ENCODE measurements around the gene SPRY1.

The SPRY1 gene

DNA sequence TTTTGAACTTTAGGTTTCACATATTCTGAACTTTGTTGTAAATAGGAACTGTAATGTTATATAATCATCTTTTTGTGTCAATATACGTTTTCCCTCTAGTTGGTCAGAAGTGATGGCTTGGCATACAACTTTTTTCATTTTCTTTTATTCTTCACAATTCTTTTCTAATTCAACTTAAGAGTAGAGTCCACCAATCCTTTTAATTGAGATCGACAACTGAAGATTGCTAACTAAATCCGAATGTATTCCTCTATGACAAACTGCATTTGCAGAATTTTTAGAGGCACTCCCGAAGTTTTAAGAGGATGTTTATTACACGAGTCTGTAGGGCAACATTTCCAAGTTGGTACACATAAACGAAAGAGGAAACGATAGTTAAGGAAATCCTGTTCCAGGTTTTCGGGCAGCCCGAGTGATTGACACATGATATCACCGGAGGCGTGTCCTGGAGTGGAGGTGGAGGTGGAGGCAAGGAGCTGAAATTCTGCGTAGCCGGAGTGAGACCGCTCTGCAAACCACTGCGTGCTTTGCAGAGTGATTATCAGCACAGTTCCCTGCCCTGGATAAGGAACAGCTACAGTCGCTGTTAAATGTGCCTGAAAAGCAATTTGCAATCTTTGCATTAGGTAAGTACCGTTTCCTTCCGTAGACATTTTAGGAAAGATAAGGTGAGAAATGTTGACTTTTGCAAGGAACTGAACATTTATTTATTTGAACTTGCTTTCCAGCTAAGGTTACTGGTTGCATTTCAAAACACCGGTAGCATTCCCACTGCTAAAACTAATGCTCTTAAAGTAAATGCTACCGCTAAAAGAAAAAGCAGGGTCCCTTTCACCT is at the start of gene SPRY1:
Gene SPRY1, plus strand, starts transcription at position 489 of the 837 bp plus-strand sequence. CDS start 4,797 bp downstream, outside the sequence.
- DNase-seq (ENCODE audit: low read depth in 3 of 3, low spot score in 1 of 3) = peak in 2 of 3 donors; percentile 18 to 51

GRCh38 chr4:123346951-123347350 is 49.6 kb upstream of the SPRY1 start:
- no peak for DNase-seq (ENCODE audit: low read depth in 3 of 3, low spot score in 1 of 3)

- no peak for DNase-seq (ENCODE audit: low read depth in 3 of 3, low spot score in 1 of 3)
Observed at GRCh38 chr4:123348946-123349345, 47.6 kb upstream of the SPRY1 start.

GRCh38 chr4:123349421-123350190 is 47.0 kb upstream of the SPRY1 start:
- no peak for DNase-seq (ENCODE audit: low read depth in 3 of 3, low spot score in 1 of 3)

DNA sequence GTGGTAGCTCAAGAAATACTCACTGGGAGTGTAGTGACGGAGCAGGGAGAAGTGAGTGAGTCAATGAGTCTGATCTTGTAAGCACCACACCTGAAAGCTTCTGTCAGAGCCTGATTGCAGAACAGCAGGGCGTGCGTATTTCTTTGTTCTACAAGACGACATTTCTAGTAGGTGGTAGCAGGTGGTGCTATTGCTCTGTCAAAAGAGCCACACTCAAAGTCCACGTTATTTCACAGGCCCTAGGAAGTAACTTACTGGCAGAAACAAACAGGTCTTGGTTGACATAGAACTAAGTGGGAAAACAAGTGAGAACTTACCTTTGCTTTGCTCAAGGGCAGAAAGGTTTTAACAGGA is 46.4 kb upstream of the SPRY1 start:
- no peak for DNase-seq (ENCODE audit: low read depth in 3 of 3, low spot score in 1 of 3)

DNA sequence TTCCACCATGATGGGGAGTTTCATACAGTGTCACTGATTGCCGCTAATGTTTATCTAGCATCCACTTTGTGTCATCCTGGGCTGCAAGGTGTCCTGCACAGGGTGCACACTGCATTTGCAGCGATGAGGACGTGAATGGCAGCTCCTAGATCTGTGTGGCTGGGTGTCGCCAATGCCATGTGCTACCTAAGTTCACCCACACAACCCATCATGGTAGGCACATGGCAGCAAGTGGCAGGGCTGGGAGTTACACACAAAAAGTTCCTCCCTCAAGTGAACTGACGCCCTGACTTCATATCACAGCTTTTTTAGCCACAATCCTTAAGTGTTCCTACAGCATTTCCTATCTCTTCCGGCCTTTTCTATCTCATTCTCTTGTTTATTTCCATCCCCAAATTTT is 45.9 kb upstream of the SPRY1 start:
- no peak for DNase-seq (ENCODE audit: low read depth in 3 of 3, low spot score in 1 of 3)

GRCh38 chr4:123351713-123352112 is 44.9 kb upstream of the SPRY1 start:
- DNase-seq (ENCODE audit: low read depth in 3 of 3, low spot score in 1 of 3) = no peak

GRCh38 chr4:123352240-123352945 is 44.2 kb upstream of the SPRY1 start:
- DNase-seq (ENCODE audit: low read depth in 3 of 3, low spot score in 1 of 3) = no peak

- no peak for DNase-seq (ENCODE audit: low read depth in 3 of 3, low spot score in 1 of 3)
Observed at GRCh38 chr4:123352966-123353365, 43.6 kb upstream of the SPRY1 start.

- DNase-seq (ENCODE audit: low read depth in 3 of 3, low spot score in 1 of 3) = no peak
Observed at GRCh38 chr4:123353656-123354055, 42.9 kb upstream of the SPRY1 start.

DNA sequence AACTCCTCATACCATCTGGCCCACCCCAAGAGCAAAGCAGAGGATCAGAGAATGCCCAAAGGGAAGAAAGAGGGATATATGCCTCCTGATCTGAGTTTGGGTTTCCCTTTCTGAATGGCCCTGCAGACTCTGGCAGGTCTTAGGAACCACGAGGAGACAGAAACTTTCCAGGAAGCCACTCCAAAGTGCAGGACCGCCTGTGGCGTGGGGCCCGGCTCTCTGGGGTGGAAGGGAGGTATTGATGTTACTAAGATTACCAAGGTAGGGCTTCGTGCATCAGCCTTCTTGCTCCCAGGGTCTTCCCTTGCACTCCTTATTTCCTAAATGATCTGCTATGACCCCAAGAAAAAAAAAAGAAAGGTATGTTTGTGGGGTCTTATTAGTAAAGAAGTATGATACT is 41.9 kb upstream of the SPRY1 start:
- no peak for DNase-seq (ENCODE audit: low read depth in 3 of 3, low spot score in 1 of 3)

DNA sequence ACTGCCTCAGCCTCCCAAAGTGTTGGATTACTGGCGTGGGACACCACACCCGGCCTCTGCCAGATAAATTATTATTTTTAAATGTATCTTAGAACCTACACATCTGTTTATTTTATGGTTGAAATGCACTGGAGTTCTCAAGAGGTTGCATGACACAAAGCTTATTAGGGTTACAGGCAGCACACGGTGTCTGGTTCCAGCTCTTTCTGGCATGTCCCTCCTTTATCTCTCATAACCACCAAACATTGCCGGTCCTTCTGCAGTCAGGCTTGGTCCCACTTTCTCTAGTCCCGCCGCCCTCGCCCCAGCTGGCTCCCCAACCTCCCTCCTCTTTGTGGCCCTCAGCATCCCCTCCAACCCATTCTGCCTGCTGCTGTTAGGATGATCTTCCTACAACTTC is 39.7 kb upstream of the SPRY1 start:
- no peak for DNase-seq (ENCODE audit: low read depth in 3 of 3, low spot score in 1 of 3)

GRCh38 chr4:123359449-123360315 is 36.9 kb upstream of the SPRY1 start:
- DNase-seq (ENCODE audit: low read depth in 3 of 3, low spot score in 1 of 3) = no peak

GRCh38 chr4:123361195-123361861 is 35.3 kb upstream of the SPRY1 start:
- no peak for DNase-seq (ENCODE audit: low read depth in 3 of 3, low spot score in 1 of 3)

GRCh38 chr4:123362103-123362502 is 34.5 kb upstream of the SPRY1 start:
- no peak for DNase-seq (ENCODE audit: low read depth in 3 of 3, low spot score in 1 of 3)

- DNase-seq (ENCODE audit: low read depth in 3 of 3, low spot score in 1 of 3) = no peak
Observed at GRCh38 chr4:123363729-123364128, 32.9 kb upstream of the SPRY1 start.

- DNase-seq (ENCODE audit: low read depth in 3 of 3, low spot score in 1 of 3) = no peak
Observed at GRCh38 chr4:123364906-123365305, 31.7 kb upstream of the SPRY1 start.

- no peak for DNase-seq (ENCODE audit: low read depth in 3 of 3, low spot score in 1 of 3)
Observed at GRCh38 chr4:123365412-123365811, 31.2 kb upstream of the SPRY1 start.

GRCh38 chr4:123366144-123366748 is 30.3 kb upstream of the SPRY1 start:
- no peak for DNase-seq (ENCODE audit: low read depth in 3 of 3, low spot score in 1 of 3)

GRCh38 chr4:123378794-123379193 is 17.8 kb upstream of the SPRY1 start:
- DNase-seq (ENCODE audit: low read depth in 3 of 3, low spot score in 1 of 3) = no peak
